GM13977 (cell line): Measurements from ENCODE around the gene PTCH2.

Experiments
- DNase-seq: peaks from one replicate; pipeline ENCODE4 v3.0.0; 2012; ENCODE audit warnings: low spot score
- in situ Hi-C: fragments of 300-500 bp; cut with MboI; formaldehyde crosslinking; loops from one replicate; pipeline ENCODE4 v1.12.0; 2022; ENCODE audit warnings: low sequenced_read_pairs, low pct_unique_long_range_greater_than_20kb, mixed read lengths, inconsistent platforms; ENCODE audit not compliant: unreplicated experiment
- TF ChIP-seq, protein P1 (sequence below): IDR thresholded peaks from 2 replicates; pipeline ENCODE4 v1.5.1; 2012; ENCODE audit warnings: mild to moderate bottlenecking, control low read depth; ENCODE audit not compliant: insufficient read depth; ENCODE audit errors: extremely low read depth, missing control alignments

Gene PTCH2, protein sequence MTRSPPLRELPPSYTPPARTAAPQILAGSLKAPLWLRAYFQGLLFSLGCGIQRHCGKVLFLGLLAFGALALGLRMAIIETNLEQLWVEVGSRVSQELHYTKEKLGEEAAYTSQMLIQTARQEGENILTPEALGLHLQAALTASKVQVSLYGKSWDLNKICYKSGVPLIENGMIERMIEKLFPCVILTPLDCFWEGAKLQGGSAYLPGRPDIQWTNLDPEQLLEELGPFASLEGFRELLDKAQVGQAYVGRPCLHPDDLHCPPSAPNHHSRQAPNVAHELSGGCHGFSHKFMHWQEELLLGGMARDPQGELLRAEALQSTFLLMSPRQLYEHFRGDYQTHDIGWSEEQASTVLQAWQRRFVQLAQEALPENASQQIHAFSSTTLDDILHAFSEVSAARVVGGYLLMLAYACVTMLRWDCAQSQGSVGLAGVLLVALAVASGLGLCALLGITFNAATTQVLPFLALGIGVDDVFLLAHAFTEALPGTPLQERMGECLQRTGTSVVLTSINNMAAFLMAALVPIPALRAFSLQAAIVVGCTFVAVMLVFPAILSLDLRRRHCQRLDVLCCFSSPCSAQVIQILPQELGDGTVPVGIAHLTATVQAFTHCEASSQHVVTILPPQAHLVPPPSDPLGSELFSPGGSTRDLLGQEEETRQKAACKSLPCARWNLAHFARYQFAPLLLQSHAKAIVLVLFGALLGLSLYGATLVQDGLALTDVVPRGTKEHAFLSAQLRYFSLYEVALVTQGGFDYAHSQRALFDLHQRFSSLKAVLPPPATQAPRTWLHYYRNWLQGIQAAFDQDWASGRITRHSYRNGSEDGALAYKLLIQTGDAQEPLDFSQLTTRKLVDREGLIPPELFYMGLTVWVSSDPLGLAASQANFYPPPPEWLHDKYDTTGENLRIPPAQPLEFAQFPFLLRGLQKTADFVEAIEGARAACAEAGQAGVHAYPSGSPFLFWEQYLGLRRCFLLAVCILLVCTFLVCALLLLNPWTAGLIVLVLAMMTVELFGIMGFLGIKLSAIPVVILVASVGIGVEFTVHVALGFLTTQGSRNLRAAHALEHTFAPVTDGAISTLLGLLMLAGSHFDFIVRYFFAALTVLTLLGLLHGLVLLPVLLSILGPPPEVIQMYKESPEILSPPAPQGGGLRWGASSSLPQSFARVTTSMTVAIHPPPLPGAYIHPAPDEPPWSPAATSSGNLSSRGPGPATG

DNA sequence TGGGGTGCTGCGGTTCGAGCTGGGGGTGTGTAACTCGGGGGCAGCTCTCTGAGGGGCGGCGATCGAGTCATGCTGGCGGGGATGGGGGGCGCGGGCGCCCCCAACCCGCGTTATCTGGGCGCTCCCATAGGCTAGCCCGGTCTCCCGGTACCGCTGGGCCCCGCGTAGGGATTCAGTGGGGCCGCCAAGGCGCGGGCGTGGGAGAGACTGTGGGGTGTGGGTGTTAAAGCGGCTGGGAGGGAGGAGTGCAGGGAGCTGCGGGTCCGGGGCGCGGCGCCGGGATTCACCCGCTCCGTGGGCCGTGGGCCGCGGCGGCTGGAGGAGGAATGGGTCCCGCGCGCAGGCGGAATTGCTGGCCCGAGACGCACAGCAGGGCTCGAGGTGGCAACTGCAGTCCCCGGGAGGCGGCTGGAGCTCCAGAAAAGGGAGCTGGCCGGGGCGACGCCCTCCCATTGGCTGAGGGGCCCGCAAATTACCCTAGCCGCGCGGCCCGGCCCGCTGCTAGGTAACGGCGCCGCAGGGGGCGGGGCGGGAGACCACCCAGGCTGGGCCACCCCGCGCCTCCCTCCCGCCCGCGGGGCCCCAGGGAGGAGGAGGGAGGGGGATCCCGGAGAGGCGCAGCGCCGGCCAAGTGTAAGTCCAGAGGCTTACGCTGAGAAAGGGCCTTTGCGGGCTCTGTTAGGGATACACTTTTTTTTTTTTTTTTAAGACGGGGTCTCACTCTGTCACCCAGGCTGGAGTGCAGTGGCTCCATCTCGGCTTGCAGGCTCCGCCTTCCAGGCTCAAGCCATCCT is at the start of gene PTCH2:
Gene PTCH2, minus strand, starts transcription at position 392 of the 794 bp plus-strand sequence. Its CDS starts 321 bp downstream, at position 71.
- TF ChIP-seq, protein P1, sequence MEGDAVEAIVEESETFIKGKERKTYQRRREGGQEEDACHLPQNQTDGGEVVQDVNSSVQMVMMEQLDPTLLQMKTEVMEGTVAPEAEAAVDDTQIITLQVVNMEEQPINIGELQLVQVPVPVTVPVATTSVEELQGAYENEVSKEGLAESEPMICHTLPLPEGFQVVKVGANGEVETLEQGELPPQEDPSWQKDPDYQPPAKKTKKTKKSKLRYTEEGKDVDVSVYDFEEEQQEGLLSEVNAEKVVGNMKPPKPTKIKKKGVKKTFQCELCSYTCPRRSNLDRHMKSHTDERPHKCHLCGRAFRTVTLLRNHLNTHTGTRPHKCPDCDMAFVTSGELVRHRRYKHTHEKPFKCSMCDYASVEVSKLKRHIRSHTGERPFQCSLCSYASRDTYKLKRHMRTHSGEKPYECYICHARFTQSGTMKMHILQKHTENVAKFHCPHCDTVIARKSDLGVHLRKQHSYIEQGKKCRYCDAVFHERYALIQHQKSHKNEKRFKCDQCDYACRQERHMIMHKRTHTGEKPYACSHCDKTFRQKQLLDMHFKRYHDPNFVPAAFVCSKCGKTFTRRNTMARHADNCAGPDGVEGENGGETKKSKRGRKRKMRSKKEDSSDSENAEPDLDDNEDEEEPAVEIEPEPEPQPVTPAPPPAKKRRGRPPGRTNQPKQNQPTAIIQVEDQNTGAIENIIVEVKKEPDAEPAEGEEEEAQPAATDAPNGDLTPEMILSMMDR, result no peak
- in situ Hi-C loops, result loop anchor here (25.0 kb wide), 1 partner anchor 469 kb away; no protein-coding TSS in a partner anchor
- peak; percentile 85 for DNase-seq

DNA sequence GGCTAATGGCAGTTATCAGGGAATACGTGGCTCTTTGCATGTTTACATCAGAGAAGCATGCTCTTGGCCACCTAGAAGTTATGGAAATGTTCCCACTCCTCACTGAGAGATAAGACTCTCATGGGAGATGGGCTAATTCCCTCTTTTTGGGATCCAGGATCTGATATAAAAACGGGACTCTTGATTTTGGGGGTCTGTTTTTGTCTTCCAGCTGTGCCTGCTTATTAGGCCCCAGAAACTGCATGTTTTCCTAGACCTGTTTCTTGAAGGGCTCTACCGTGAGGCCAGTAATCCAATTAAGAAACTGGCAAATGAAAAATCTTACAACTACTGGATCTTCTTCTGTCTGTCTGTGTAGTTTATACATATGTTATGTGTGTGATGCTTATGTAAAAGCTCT is 47.0 kb upstream of the PTCH2 start:
- TF ChIP-seq, protein P1, result no peak
- in situ Hi-C loops, result no loop called here
- no peak for DNase-seq

DNA sequence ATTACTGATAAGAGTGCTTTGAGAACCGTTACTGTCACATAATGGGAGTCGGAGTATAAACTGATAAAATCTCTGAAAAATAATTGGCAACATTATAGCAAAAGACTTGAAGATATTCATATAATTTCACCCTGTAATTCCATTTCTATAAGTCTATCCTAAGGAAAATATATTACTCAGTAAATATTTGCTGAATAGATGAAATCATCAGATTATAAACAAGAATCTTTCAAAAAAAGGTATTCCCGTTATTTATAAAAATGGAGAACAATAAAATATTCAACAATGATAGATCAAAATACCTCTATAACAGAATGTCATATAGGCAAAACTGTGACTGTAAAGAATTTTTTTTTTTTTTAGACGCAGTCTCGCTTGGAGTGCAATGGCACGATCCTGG is 42.4 kb upstream of the PTCH2 start:
- in situ Hi-C loops, result no loop called here
- TF ChIP-seq, protein P1, result no peak
- no peak for DNase-seq

DNA sequence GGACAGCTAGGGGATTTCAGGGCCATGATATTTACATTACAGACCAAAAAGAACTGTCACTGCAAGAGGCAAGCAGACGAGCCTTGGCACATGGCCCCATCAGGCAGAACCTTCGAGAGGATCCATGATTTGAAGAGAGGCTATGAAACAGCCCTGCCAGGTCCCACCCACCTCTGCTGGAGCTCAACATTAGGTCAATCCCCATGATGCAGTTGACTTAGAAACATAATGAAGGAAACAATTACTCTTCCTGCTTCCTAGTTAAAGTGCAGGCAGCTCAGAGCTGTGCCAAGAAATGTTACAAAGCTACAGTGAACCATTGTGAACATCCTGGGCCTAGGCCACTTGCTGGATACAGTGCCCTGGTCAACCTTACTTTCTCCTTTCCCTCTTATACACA is 41.7 kb upstream of the PTCH2 start:
- in situ Hi-C loops, result no loop called here
- TF ChIP-seq, protein P1, result no peak
- no peak for DNase-seq

DNA sequence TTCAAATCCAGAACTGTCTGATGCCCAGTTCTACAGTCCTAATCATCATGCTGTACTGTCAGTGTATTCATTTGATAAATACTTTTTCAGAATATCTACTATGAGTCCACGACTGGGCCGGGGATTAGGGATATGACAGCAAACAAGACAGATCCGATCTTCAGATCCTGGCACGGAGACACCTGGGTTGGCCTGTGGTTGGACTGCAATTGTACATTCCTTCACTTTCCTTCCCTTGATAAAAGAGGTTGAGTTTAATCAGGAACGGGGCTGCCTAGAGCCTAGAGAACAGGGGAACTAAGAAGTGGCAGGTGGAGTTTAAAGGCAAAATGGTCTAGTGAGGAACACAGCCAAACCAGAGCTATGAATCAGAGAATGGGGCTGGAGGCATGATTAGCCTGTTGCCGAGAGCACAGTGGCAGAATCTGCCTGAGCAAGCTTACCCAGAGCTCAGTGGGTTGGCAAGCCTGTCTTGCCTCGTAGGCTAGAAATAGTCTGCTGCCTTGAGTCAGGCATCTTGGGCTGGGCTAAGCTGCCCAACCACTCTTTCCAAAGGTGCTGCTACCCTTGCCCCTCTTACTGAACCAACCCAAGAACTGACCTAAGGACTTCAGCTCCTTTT is 38.1 kb upstream of the PTCH2 start:
- TF ChIP-seq, protein P1, result no peak
- in situ Hi-C loops, result no loop called here
- DNase-seq, result no peak
